GM21390 (cell line): ENCODE measurements around the gene SLC2A13.
"Not testable (repeated sequence)": the region's sequence is repeated elsewhere in the genome, so short reads cannot be mapped to it uniquely, and the experiment has no call there.

ENCODE experiments used
- ATAC-seq: cut with Tn5 transposase; IDR thresholded peaks from one replicate; pipeline ENCODE4 v1.9.1; 2021; ENCODE audit not compliant: unreplicated experiment

SLC2A13 gene

GRCh38 chr12:39824505-39825212 lies 281.2 kb downstream of the SLC2A13 start:
- ATAC-seq: no peak

- ATAC-seq: no peak
Observed at GRCh38 chr12:39816671-39817185, 289.2 kb downstream of the SLC2A13 start.

- no peak for ATAC-seq
Observed at GRCh38 chr12:39815746-39816145, 290.1 kb downstream of the SLC2A13 start.

- ATAC-seq: no peak
Observed at GRCh38 chr12:39814626-39815025, 291.3 kb downstream of the SLC2A13 start.

- ATAC-seq: no peak
Observed at GRCh38 chr12:39813776-39814175, 292.1 kb downstream of the SLC2A13 start.

GRCh38 chr12:39812456-39812855 lies 293.4 kb downstream of the SLC2A13 start:
- ATAC-seq: not testable (repeated sequence)

GRCh38 chr12:39807043-39807442 lies 298.8 kb downstream of the SLC2A13 start:
- ATAC-seq: no peak

- ATAC-seq: no peak
Observed at GRCh38 chr12:39805651-39806050, 300.2 kb downstream of the SLC2A13 start.

GRCh38 chr12:39804898-39805297 lies 301.0 kb downstream of the SLC2A13 start:
- ATAC-seq: no peak

- ATAC-seq: no peak
Observed at GRCh38 chr12:39804479-39804878, 301.4 kb downstream of the SLC2A13 start.

GRCh38 chr12:39803151-39803550 lies 302.7 kb downstream of the SLC2A13 start:
- ATAC-seq: no peak

GRCh38 chr12:39798977-39799376 lies 306.9 kb downstream of the SLC2A13 start:
- no peak for ATAC-seq

GRCh38 chr12:39798429-39798828 lies 307.5 kb downstream of the SLC2A13 start:
- ATAC-seq: no peak

- ATAC-seq: no peak
Observed at GRCh38 chr12:39795481-39795880, 310.4 kb downstream of the SLC2A13 start.

- ATAC-seq: no peak
Observed at GRCh38 chr12:39792938-39793337, 312.9 kb downstream of the SLC2A13 start.

- ATAC-seq: no peak
Observed at GRCh38 chr12:39788239-39788638, 317.6 kb downstream of the SLC2A13 start.

- not testable (repeated sequence) for ATAC-seq
Observed at GRCh38 chr12:39785814-39786213, 320.1 kb downstream of the SLC2A13 start.

GRCh38 chr12:39782026-39782545 lies 323.8 kb downstream of the SLC2A13 start:
- ATAC-seq: no peak

- ATAC-seq: no peak
Observed at GRCh38 chr12:39780913-39781446, 324.9 kb downstream of the SLC2A13 start.

GRCh38 chr12:39780411-39780912 lies 325.4 kb downstream of the SLC2A13 start:
- no peak for ATAC-seq

- ATAC-seq: no peak
Observed at GRCh38 chr12:39779768-39780340, 326.0 kb downstream of the SLC2A13 start.

GRCh38 chr12:39777465-39777864 lies 328.4 kb downstream of the SLC2A13 start:
- ATAC-seq: no peak
